GM18858 (cell line): ENCODE measurements around the gene UTP14C.
"Not testable (repeated sequence)": the region's sequence is repeated elsewhere in the genome, so short reads cannot be mapped to it uniquely, and the experiment has no call there.

Source experiments
- ATAC-seq: cut with Tn5 transposase; IDR thresholded peaks from one replicate; pipeline ENCODE4 v1.9.1; 2021; ENCODE audit not compliant: unreplicated experiment

Gene UTP14C

GRCh38 chr13:52024481-52024880 is at the start of gene UTP14C:
UTP14C (plus strand) TSS chr13:52024691; CDS start chr13:52028805, 4,114 bp downstream.
- ATAC-seq: no peak

GRCh38 chr13:51976423-51976822 is 48.1 kb upstream of the UTP14C start:
- no peak for ATAC-seq

GRCh38 chr13:51976890-51977289 is 47.6 kb upstream of the UTP14C start:
- no peak for ATAC-seq

- no peak for ATAC-seq
Measured at GRCh38 chr13:51977625-51978024, 46.9 kb upstream of the UTP14C start.

- ATAC-seq: no peak
Measured at GRCh38 chr13:51978796-51979556, 45.5 kb upstream of the UTP14C start.

- ATAC-seq: no peak
Measured at GRCh38 chr13:51980908-51981307, 43.6 kb upstream of the UTP14C start.

- ATAC-seq: no peak
Measured at GRCh38 chr13:51981355-51981754, 43.1 kb upstream of the UTP14C start.

- ATAC-seq: not testable (repeated sequence)
Measured at GRCh38 chr13:51983292-51983691, 41.2 kb upstream of the UTP14C start.

- ATAC-seq: not testable (repeated sequence)
Measured at GRCh38 chr13:51984904-51985303, 39.6 kb upstream of the UTP14C start.

GRCh38 chr13:51988988-51989618 is 35.4 kb upstream of the UTP14C start:
- no peak for ATAC-seq

- ATAC-seq: no peak
Measured at GRCh38 chr13:51993713-51994112, 30.8 kb upstream of the UTP14C start.

GRCh38 chr13:51995677-51996551 is 28.6 kb upstream of the UTP14C start:
- no peak for ATAC-seq

- no peak for ATAC-seq
Measured at GRCh38 chr13:51996641-51997040, 27.9 kb upstream of the UTP14C start.

- ATAC-seq: no peak
Measured at GRCh38 chr13:51997186-51997585, 27.3 kb upstream of the UTP14C start.

GRCh38 chr13:51997641-51998330 is 26.7 kb upstream of the UTP14C start:
- no peak for ATAC-seq

GRCh38 chr13:51998723-51999509 is 25.6 kb upstream of the UTP14C start:
- no peak for ATAC-seq

GRCh38 chr13:51999510-51999911 is 25.0 kb upstream of the UTP14C start:
- ATAC-seq: no peak

- ATAC-seq: no peak
Measured at GRCh38 chr13:51999921-52000320, 24.6 kb upstream of the UTP14C start.

GRCh38 chr13:52001120-52001731 is 23.3 kb upstream of the UTP14C start:
- ATAC-seq: peak; percentile 95

- ATAC-seq: no peak
Measured at GRCh38 chr13:52002361-52002760, 22.1 kb upstream of the UTP14C start.
